Measurements from ENCODE around the gene RUNDC3A. TPM values are rescaled to one million over a fixed set of nuclear protein-coding genes. Genes with fewer than 3 reads are reported as not detected.

Gene RUNDC3A
- total RNA-seq, result 0.11 and 0.20 TPM in 2 replicates

DNA sequence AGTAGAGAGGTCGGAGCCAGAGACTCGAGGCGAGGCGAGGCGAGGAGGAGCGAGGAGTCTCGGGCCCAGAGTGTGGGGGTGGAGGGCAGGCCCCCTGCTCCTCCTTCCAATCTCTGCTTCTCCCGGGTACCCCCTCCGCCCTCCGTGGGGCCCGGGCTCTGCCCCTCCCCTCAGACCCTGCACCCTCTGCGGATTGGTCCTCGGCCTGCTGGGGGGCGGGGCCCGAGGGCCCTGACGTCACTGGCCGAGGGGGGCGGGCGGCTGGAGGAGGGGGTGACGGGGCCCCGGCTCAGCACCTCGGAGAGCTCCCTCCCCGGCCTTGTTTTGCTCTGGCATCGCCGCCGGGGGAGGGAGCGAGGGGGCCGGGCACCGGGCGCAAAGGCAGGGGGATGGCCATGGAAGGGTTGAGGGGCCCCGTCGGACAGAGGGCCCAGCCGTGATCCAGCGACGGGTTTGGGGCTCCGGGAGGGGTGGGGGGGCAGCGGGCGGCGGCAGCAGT lies at the start of gene RUNDC3A:
Gene RUNDC3A, plus strand, starts transcription at position 282 of the 499 bp plus-strand sequence. CDS start 232 bp downstream, outside the sequence.
- intact Hi-C loops (cut with micrococcal nuclease), result loop anchor here (2.0 kb wide), 1 partner anchor 16 kb away; the partner anchor contains the start of gene SLC25A39

GRCh38 chr17:44258811-44259351 lies 49.5 kb upstream of the RUNDC3A start:
- intact Hi-C loops (cut with micrococcal nuclease), result no loop called here

DNA sequence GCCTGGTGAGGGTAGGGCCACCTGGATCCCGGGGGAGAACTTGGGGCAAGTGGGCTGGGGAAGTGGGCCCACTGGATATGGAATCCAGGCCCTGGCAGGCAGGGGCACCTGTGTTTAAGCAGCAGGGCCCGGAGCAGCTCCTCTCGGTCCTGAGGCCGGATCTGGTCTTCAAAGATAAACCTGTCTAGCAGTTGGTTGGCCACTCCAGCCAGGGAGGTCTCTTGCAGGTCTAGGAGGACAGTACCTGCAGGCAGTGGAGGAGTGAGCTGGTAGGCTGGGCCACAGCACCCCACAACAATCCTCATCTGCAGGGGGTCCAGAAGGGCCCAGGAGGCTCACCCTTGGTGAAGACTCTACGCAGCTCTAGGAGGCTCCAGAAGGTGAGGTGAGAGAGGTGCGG lies 48.1 kb upstream of the RUNDC3A start:
- intact Hi-C loops (cut with micrococcal nuclease), result no loop called here

GRCh38 chr17:44262654-44263225 lies 45.7 kb upstream of the RUNDC3A start:
- intact Hi-C loops (cut with micrococcal nuclease), result no loop called here

GRCh38 chr17:44263345-44263902 lies 45.0 kb upstream of the RUNDC3A start:
- intact Hi-C loops (cut with micrococcal nuclease), result no loop called here

GRCh38 chr17:44266402-44267164 lies 41.8 kb upstream of the RUNDC3A start:
- intact Hi-C loops (cut with micrococcal nuclease), result no loop called here

DNA sequence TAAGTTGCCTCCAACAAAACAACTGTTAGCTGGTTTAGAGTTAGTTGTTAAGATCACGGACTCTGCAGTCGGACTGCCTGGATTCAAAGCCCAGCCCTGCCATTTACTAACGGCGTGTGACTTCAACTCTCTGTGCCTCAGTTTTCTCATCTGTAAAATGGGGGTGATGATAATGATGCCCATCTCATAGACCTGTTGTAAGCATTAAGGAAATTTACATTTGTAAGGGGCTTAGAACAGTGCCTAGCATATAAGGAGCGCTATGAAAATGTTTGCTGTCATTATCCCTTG lies 41.3 kb upstream of the RUNDC3A start:
- intact Hi-C loops (cut with micrococcal nuclease), result no loop called here

DNA sequence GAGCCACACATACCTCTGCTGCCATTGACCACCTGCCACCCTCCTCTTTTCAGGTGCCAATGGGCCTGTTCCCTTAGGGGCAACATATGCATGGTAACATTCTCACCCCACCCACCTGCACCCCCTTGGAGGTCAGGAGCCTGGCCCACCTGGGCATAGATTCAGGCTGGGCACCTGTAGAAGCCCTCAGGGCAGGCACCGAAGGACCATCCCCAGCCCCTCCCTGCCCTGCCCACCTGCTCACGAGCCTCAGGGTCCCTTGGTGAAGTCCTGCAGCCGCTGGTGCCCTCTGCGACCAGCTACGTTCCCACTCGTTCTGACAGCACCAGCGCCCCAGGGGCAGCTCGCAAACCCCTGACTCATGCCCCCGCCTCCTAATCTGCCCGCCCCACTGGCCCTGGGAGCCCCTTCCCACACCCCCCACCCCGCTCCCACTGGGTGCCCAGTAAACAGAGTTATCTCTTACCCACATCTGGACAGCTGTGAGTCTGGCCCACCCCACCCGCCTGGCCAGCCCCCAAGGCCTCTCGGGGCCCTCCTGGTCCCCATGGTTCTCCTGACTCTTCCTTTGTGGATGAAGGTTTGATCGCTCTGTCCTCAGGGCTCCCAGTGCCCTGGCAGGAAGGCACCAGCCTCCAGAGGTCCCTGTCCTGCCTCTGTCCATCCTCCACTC lies 40.4 kb upstream of the RUNDC3A start, which contains the start of gene SLC4A1:
Gene SLC4A1, minus strand, starts transcription at position 318 of the 673 bp plus-strand sequence. CDS start 5,269 bp downstream, outside the sequence.
- intact Hi-C loops (cut with micrococcal nuclease), result no loop called here

DNA sequence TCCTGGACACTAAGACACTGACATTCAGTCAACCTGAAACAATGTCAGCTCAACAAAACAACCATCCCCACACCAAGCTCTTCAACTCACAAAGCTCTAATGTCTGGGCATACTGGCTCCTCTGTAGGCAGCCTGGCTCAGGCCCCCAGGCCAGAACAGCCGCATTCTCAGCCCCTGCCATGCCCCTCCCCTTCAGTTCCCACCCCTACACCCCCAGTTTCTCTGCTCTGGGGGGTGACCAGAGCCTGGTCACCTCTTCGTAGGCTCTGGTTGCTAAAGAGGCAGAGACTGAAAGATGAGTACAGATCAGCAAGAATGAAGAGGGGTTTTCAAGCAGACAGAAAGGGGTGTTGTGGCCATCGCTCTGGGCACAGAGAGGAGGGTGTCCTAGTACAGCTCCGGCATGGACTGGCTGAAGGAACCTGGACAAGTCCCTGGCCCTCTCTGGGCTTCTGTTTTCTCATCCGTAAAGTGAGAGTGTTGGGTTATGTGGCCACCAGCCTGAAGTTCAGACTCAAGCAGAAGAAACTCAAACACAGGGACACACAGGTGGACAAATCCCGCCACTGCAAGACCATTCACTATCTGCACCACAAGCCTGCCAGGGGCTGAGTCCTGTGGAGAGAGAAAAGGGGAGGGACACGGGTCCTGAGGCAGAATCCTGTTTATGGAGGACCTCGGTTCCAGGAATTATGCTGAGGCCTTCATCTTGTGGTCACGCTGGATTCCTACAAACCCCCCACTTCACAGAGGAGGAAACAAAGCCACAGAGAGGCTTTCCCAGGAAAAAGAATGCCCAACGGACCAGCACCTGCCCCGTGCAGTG lies 39.5 kb upstream of the RUNDC3A start:
- intact Hi-C loops (cut with micrococcal nuclease), result no loop called here

DNA sequence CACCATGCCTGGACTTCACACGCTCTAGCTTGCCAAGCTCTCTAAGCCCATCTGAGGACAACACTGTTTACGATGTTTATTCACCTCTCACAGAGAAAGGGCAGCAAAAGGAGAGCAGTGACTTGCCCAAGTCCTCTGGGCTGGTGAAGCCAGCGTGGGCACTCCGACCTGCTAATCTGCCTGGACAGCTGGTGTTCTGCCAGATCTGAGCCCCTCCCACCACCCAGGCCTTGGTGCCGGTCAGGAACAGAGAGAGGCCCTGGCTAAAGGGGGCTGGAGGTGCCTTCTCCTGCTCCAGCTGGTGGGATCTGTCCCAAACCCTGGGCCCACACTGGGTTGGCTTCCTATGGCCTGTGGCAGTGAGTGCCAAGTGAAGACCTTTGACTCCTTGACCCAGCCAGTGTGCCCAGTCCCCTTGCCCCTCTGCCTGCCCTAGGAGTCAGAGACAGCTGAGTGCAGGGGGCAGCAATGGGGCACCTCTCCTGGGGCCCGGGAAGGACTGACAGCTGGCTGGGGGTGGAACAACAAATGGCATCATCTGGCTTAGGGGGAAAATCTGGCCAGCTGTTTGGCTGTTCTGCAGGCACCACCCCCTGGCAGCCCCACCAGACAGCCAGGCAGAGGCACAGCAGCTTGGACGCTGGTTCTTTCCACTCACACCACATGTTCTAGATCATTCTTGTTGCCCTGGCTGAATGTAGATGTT lies 38.7 kb upstream of the RUNDC3A start:
- intact Hi-C loops (cut with micrococcal nuclease), result no loop called here

- intact Hi-C loops (cut with micrococcal nuclease), result no loop called here
Observed at GRCh38 chr17:44272321-44272951, 36.0 kb upstream of the RUNDC3A start.

DNA sequence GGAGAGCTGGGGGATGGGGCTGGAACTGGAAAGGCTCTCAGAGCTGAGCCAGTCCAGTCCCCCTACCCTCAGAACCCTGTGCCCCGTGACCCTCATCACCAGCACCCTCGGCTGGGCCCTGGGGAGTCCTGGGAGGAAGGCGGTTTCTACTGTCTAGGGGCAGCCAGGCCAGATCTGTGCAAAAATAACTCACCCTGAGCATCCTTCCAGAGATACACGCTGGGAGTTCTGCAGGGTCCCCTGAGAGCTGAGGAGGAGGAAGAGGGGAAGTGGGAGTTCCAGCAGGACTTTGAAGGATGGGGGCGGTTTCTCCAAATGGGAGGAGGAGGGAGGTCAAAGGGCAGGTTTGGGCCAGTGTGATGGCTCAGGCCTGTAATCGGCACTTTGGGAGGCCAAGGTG lies 35.4 kb upstream of the RUNDC3A start:
- intact Hi-C loops (cut with micrococcal nuclease), result no loop called here

- intact Hi-C loops (cut with micrococcal nuclease), result no loop called here
Observed at GRCh38 chr17:44273607-44274006, 34.8 kb upstream of the RUNDC3A start.

GRCh38 chr17:44277976-44278375 lies 30.4 kb upstream of the RUNDC3A start:
- intact Hi-C loops (cut with micrococcal nuclease), result no loop called here

GRCh38 chr17:44279346-44279665 lies 29.1 kb upstream of the RUNDC3A start:
- intact Hi-C loops (cut with micrococcal nuclease), result no loop called here

DNA sequence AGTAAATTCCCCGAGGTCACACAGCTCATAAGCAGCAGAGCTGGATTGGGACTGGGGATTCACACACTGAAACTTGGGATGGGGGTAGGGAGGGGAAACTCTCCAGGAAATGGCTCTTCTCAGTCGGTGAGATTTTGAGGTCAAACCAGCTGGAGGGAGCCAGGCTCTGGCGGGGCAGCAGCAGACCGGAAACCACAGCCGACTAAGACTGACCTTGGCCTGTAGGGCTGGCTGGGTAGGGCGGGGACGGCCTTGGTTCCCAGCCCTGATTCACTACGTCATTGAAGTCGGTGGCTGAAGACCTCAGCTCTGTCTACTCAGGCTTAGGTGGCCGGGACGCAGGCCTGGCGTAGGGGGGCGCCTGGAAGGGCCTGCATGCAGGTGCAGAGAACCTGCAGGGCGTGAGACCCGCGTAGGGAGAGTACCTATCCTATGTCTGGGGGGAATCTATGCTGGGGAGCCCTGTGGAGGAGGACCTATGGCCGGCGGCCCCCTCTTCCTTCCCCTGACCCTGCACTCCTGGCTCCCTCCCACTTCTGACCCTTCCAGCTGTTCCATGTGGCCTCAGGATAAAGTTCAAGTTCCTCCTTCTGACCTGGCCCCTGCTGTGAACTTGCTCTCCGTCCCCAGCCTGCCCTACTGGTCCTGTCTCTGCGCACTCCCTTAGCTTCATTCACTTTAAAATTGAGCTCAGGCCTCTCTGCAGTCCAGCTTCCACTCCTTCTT lies 28.6 kb upstream of the RUNDC3A start:
- intact Hi-C loops (cut with micrococcal nuclease), result no loop called here

GRCh38 chr17:44280392-44280937 lies 27.9 kb upstream of the RUNDC3A start:
- intact Hi-C loops (cut with micrococcal nuclease), result no loop called here

GRCh38 chr17:44281570-44281969 lies 26.8 kb upstream of the RUNDC3A start:
- intact Hi-C loops (cut with micrococcal nuclease), result no loop called here

- intact Hi-C loops (cut with micrococcal nuclease), result no loop called here
Observed at GRCh38 chr17:44282264-44282663, 26.1 kb upstream of the RUNDC3A start.
